Osteoblast (primary cell): Measurements from ENCODE around the gene DHRS2. TPM values are rescaled to one million over a fixed set of nuclear protein-coding genes. Genes with fewer than 3 reads are reported as not detected.
"Not testable (repeated sequence)": the region's sequence is repeated elsewhere in the genome, so short reads cannot be mapped to it uniquely, and the experiment has no call there.

Experiments
- DNase-seq: peaks from one replicate; pipeline ENCODE4 v3.0.0; 2011; ENCODE audit warnings: low spot score, mixed read lengths; ENCODE audit not compliant: insufficient read length; ENCODE audit errors: missing footprints
- H2AFZ ChIP-seq: 2 replicates; pipeline ENCODE4 v1.6.0; 2011; ENCODE audit warnings: mild to moderate bottlenecking, low read length
- H3K27ac ChIP-seq: 2 replicates; pipeline ENCODE4 v1.5.1; 2011; ENCODE audit warnings: mild to moderate bottlenecking, low read depth, low read length, moderate library complexity
- H3K27me3 ChIP-seq: 2 replicates; pipeline ENCODE4 v1.6.0; 2012; ENCODE audit warnings: mild to moderate bottlenecking, control low read depth, inconsistent platforms, low read length, moderate library complexity; ENCODE audit not compliant: insufficient read depth
- H3K36me3 ChIP-seq: 2 replicates; pipeline ENCODE4 v1.5.1; 2011; ENCODE audit warnings: mild to moderate bottlenecking, low read length, control low read depth, moderate library complexity; ENCODE audit not compliant: insufficient read depth
- H3K4me1 ChIP-seq: 2 replicates; pipeline ENCODE4 v1.5.1; 2011; ENCODE audit warnings: mild to moderate bottlenecking, low read length, control low read depth, moderate library complexity; ENCODE audit not compliant: insufficient read depth
- H3K4me2 ChIP-seq: 2 replicates; pipeline ENCODE4 v1.6.0; 2011; ENCODE audit warnings: mild to moderate bottlenecking, low read length; ENCODE audit not compliant: insufficient read depth
- H3K4me3 ChIP-seq: fragments of 200-600 bp; sonication (generic); 3 replicates; pipeline ENCODE4 v1.5.1; 2012; ENCODE audit warnings: mild to moderate bottlenecking, low read length, inconsistent platforms; ENCODE audit not compliant: insufficient read depth
- H3K79me2 ChIP-seq: 2 replicates; pipeline ENCODE4 v1.6.0; 2012; ENCODE audit warnings: mild to moderate bottlenecking, low read length, control low read depth, inconsistent platforms; ENCODE audit not compliant: insufficient read depth
- H3K9me3 ChIP-seq: 2 replicates; pipeline ENCODE4 v1.5.1; 2011; ENCODE audit warnings: low read depth, low read length, control low read depth
- H4K20me1 ChIP-seq: 2 replicates; pipeline ENCODE4 v1.6.0; 2012; ENCODE audit warnings: mild to moderate bottlenecking, low read length, control low read depth; ENCODE audit not compliant: insufficient read depth
- total RNA-seq: library from RNA; depleted of rRNA; stranded (reverse); fragments of >200 nt; gene quantifications from 2 replicates; pipeline ENCODE4 v1.2.3, GENCODE V29; 2012
- TF ChIP-seq, protein P1 (sequence below): IDR thresholded peaks from 2 replicates; pipeline ENCODE4 v1.5.1; 2011; ENCODE audit warnings: mild to moderate bottlenecking, low read depth, low read length, moderate library complexity; ENCODE audit errors: extremely low read depth

DHRS2 gene
- total RNA-seq, 1 donor = under 0.01 TPM

DNA sequence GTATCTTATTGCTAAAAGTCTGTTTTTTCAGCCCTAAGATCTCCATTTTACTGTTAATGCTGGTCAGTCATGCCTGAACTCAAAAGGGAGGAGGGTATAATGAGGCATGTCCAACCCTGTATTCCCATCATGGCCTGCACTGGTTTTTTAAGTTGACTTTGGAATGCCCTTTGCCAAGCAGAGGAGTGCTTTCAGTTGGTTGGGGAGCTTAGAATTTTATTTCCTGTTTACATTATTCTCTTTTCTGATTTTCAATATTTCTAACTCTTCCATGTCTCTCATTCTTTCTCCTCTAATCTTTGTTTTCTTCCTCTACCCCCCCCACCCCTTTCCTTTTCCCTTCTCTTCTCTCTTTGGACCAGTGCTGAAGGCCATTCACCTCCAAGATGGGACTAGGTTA lies 4.9 kb upstream of the DHRS2 start:
- Histone ChIP-seq H3K27ac (no peak overlapping the region), H3K9me3 (no peaks in the 10 kb centered on the region), H3K4me3 (no peak overlapping the region), H3K4me2 (no peak overlapping the region), H3K79me2 (no peaks in the 10 kb centered on the region), H3K36me3 (no peaks in the 10 kb centered on the region), H4K20me1 (no peaks in the 10 kb centered on the region), H3K27me3 (peaks cover 10% of the 10 kb centered on the region), H2AFZ (peak overlapping the region; percentile 63), H3K4me1 (no peaks in the 10 kb centered on the region)
- TF ChIP-seq, protein P1, sequence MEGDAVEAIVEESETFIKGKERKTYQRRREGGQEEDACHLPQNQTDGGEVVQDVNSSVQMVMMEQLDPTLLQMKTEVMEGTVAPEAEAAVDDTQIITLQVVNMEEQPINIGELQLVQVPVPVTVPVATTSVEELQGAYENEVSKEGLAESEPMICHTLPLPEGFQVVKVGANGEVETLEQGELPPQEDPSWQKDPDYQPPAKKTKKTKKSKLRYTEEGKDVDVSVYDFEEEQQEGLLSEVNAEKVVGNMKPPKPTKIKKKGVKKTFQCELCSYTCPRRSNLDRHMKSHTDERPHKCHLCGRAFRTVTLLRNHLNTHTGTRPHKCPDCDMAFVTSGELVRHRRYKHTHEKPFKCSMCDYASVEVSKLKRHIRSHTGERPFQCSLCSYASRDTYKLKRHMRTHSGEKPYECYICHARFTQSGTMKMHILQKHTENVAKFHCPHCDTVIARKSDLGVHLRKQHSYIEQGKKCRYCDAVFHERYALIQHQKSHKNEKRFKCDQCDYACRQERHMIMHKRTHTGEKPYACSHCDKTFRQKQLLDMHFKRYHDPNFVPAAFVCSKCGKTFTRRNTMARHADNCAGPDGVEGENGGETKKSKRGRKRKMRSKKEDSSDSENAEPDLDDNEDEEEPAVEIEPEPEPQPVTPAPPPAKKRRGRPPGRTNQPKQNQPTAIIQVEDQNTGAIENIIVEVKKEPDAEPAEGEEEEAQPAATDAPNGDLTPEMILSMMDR = no peak
- no peak for DNase-seq

DNA sequence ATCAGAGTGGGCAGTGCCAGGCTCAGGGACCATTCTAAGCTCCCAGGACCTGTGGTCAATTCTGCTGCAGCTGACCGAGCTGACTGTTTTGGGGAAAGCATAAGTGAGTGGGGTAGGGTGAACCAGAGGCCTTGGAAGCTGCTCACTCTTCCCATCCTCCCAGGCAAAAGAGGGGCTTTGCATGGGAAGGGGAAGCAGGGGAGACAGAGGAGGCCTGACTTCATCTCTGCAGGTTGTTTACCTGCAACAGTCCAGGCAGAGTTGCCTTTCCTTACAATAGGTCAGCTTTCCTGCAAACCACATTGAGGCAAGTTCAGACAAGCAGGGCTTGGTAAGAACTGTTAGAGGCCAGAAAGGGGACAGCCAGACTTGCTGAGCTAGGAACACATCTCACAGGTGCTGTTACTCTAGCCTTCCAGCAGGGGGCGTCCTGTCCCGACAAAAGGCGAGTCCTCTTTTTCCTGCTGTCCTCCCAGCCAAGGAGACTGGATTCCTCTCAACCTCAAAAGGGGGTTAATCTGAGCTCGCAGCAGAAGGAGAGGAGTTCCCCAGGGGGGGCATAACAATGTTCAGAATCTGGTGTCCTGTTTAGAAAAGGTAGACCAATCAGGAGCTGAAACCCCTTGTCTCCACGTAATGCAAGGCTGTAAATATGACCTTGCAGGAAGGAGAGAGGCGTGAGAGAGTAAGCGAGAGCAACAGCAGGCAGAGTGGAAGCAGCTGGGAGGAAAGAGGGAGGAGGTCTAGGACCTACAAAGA lies 4.3 kb upstream of the DHRS2 start:
- Histone ChIP-seq H3K79me2 (no peaks in the 10 kb centered on the region), H3K4me3 (no peak overlapping the region), H3K36me3 (no peaks in the 10 kb centered on the region), H3K9me3 (no peaks in the 10 kb centered on the region), H2AFZ (peak overlapping the region; percentile 63), H3K27me3 (peaks cover 10% of the 10 kb centered on the region), H4K20me1 (no peaks in the 10 kb centered on the region), H3K4me1 (no peaks in the 10 kb centered on the region), H3K27ac (no peak overlapping the region), H3K4me2 (no peak overlapping the region)
- DNase-seq = peak; percentile 92
- TF ChIP-seq, protein P1 = peak; percentile 98

DNA sequence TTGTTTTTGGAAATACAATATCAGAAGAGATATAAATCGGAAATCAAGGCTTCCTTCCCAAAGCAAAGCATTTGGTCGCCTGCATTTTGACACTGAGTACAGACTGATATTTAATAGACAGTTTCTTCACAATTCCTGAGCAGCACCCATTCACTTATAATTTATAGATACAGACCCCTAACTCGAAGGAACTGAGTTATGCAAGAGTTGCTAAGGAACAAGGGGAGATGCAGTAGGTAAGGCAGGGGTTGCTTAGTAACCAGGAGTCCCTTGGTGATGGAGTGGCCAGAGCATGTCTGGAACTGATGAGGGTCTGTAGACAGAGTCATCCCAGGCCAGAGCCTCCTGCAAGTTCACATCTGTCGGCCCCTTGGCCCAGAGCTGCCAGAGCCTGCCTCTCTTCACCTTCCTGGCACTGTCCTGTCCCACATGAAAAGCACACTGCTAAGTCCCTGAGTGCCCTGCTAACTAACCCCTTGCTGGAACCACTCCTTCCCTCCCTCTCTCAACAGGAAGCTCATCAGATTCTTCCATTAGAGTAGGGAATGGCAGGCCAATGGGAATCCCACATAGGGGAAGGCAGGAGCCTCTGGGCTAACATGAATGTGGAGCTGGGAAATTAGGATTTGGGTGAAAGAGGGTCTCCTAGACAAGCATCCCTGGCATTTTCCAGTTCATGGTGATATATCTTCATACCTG lies 3.6 kb upstream of the DHRS2 start:
- peak; percentile 43 for DNase-seq
- Histone ChIP-seq H4K20me1 (no peaks in the 10 kb centered on the region), H3K27ac (no peak overlapping the region), H3K79me2 (no peaks in the 10 kb centered on the region), H3K27me3 (peaks cover 10% of the 10 kb centered on the region), H3K4me1 (no peaks in the 10 kb centered on the region), H3K36me3 (no peaks in the 10 kb centered on the region), H3K4me3 (no peak overlapping the region), H3K4me2 (no peak overlapping the region), H2AFZ (no peak overlapping the region), H3K9me3 (no peaks in the 10 kb centered on the region)
- TF ChIP-seq, protein P1 = no peak

DNA sequence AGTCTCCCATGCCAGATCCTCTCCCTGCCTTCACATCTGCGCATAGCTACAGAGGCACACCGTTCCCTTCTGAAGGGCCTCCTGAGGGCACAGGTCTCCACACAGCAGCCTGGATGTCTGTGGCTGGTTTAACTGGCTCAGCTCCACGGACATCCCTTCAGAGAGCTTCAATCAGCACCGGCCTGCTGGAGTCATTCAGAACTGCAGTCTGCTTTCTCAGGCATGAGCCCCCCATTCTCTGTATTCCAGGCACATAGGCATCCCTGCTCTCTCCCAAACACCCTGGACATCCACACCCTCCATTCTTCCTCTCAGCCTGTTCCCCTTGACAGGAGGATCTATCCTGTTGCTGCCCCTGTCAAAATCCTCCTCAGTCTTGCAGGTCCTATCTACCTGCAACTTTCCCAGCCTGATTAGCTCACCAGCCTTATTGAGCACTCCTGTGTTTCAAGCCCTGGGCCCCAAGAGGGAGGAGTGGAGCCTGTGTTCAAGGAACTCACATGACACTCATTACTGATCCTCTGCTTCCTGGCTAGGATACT lies 2.9 kb upstream of the DHRS2 start:
- Histone ChIP-seq H3K36me3 (no peaks in the 10 kb centered on the region), H3K27me3 (peaks cover 10% of the 10 kb centered on the region), H4K20me1 (no peaks in the 10 kb centered on the region), H3K4me3 (no peak overlapping the region), H3K79me2 (no peaks in the 10 kb centered on the region), H3K4me2 (no peak overlapping the region), H3K4me1 (no peaks in the 10 kb centered on the region), H3K27ac (no peak overlapping the region), H2AFZ (no peak overlapping the region), H3K9me3 (no peaks in the 10 kb centered on the region)
- peak; percentile 46 for DNase-seq
- TF ChIP-seq, protein P1 = no peak

DNA sequence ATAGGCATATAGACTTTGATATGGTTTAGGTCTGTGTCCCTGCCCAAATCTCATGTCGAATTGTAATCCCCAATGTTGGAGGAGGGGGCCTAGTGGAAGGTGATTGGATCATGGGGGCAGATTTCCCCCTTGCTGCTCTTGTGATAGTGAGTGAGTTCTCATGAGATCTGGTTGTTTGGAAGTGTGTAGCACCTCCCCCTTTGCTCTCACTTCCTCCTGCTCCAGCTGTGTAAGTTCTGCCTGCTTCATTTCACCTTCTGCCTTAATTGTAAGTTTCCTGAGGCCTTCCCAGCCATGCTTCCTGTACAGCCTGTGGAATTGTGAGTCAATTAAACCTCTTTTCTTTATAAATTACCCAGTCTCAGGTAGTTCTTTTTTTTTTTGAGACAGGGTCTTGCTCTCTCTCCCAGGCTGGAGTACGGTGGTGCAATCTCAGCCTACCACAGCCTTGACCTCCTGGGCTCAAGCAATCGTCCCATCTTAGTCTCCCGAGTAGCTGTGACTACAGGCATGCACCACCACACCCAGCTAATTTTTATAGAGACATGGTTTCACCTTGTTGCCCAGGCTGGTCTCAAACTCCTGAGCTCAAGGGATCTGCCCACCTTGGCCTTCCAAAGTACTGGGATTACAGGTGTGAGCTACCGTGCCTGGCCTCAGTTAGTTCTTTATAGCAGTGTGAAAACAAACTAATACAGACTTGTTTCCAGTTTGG lies 1.3 kb upstream of the DHRS2 start:
- H3K27me3 ChIP-seq, H3K4me3 ChIP-seq, H2AFZ ChIP-seq, H3K36me3 ChIP-seq, H3K27ac ChIP-seq, H3K9me3 ChIP-seq, H3K4me1 ChIP-seq, H4K20me1 ChIP-seq, H3K79me2 ChIP-seq, H3K4me2 ChIP-seq, DNase-seq: not testable (repeated sequence)
